Neuronal stem cell (in vitro differentiated cells): ENCODE data around the gene DIS3.
"Not testable (repeated sequence)": the region's sequence is repeated elsewhere in the genome, so short reads cannot be mapped to it uniquely, and the experiment has no call there.

Source experiments
- DNase-seq: peaks from one replicate; pipeline ENCODE4 v3.0.0-alpha.2; 2013; ENCODE audit warnings: low spot score
- H2AFZ ChIP-seq: one replicate; pipeline ENCODE4 v1.6.1; 2013; ENCODE audit warnings: mild to moderate bottlenecking, low read length, inconsistent platforms
- H2AK5ac ChIP-seq: 2 replicates; pipeline ENCODE4 v1.6.1; 2013; ENCODE audit warnings: low read depth, mild to moderate bottlenecking, inconsistent platforms, low read length, moderate library complexity, mixed read lengths
- H2BK120ac ChIP-seq: 2 replicates; pipeline ENCODE4 v1.6.1; 2013; ENCODE audit warnings: low read depth, mild to moderate bottlenecking, inconsistent platforms, low read length, moderate library complexity, mixed read lengths
- H2BK12ac ChIP-seq: one replicate; pipeline ENCODE4 v1.6.1; 2013; ENCODE audit warnings: low read length, inconsistent platforms
- H2BK15ac ChIP-seq: 2 replicates; pipeline ENCODE4 v1.6.1; 2013; ENCODE audit warnings: mild to moderate bottlenecking, low read length, inconsistent platforms, mixed read lengths
- H2BK5ac ChIP-seq: one replicate; pipeline ENCODE4 v1.6.1; 2013; ENCODE audit warnings: inconsistent platforms, mild to moderate bottlenecking, low read length, moderate library complexity
- H3K14ac ChIP-seq: one replicate; pipeline ENCODE4 v1.6.1; 2013; ENCODE audit warnings: low read length, inconsistent platforms
- H3K18ac ChIP-seq: 2 replicates; pipeline ENCODE4 v1.6.1; 2013; ENCODE audit warnings: low read length, inconsistent platforms
- H3K23ac ChIP-seq: 2 replicates; pipeline ENCODE4 v1.6.1; 2013; ENCODE audit warnings: low read depth, mild to moderate bottlenecking, mixed read lengths, low read length, inconsistent platforms; ENCODE audit not compliant: poor library complexity
- H3K27ac ChIP-seq: replicated peaks from 3 replicates; pipeline ENCODE4 v1.5.1; 2013; ENCODE audit warnings: low read length, inconsistent platforms
- H3K27me3 ChIP-seq, 3 experiments: 2 replicates each; pipeline ENCODE4 v1.6.1; 2013; ENCODE audit warnings: low read length in 3 of 3, mild to moderate bottlenecking in 2 of 3, inconsistent platforms in 1 of 3, low read depth in 1 of 3, mixed read lengths in 1 of 3, moderate library complexity in 1 of 3; ENCODE audit not compliant: control insufficient read depth in 3 of 3, insufficient read depth in 3 of 3
- H3K36me3 ChIP-seq, 2 donors: replicated peaks in 1 of 2; 2 replicates each; pipeline ENCODE4 v1.6.1; 2013; ENCODE audit warnings: low read length in 2 of 2; ENCODE audit not compliant: control insufficient read depth in 2 of 2, insufficient read depth in 2 of 2
- H3K4ac ChIP-seq: 2 replicates; pipeline ENCODE4 v1.6.1; 2013; ENCODE audit warnings: inconsistent platforms, mild to moderate bottlenecking, low read length, moderate library complexity
- H3K4me1 ChIP-seq, 2 donors: 1 replicate in 1 of 2; 2 replicates in 1 of 2; pipeline ENCODE4 v1.6.1; 2013; ENCODE audit warnings: low read length in 2 of 2, low read depth in 1 of 2; ENCODE audit not compliant: control insufficient read depth in 2 of 2, insufficient read depth in 1 of 2
- H3K4me2 ChIP-seq: one replicate; pipeline ENCODE4 v1.6.1; 2013; ENCODE audit warnings: mild to moderate bottlenecking, low read length, inconsistent platforms; ENCODE audit not compliant: insufficient read depth, poor library complexity, severe bottlenecking
- H3K4me3 ChIP-seq, 2 donors: 2 replicates each; pipeline ENCODE4 v1.5.1; 2013; ENCODE audit warnings: low read length in 2 of 2, mild to moderate bottlenecking in 2 of 2, inconsistent platforms in 1 of 2, moderate library complexity in 1 of 2
- H3K79me1 ChIP-seq: one replicate; pipeline ENCODE4 v1.6.1; 2013; ENCODE audit warnings: low read depth, mild to moderate bottlenecking, inconsistent platforms, low read length, moderate library complexity
- H3K9ac ChIP-seq: one replicate; pipeline ENCODE4 v1.6.1; 2013; ENCODE audit warnings: mild to moderate bottlenecking, low read depth, low read length, inconsistent platforms; ENCODE audit not compliant: poor library complexity
- H3K9me3 ChIP-seq, 2 donors: replicated peaks in 1 of 2; 2 replicates each; pipeline versions ENCODE3 to v1.6.1; 2013; ENCODE audit warnings: low read length in 2 of 2, mild to moderate bottlenecking in 2 of 2, inconsistent platforms in 1 of 2, low read depth in 1 of 2, mixed read lengths in 1 of 2, moderate library complexity in 1 of 2; ENCODE audit not compliant: control insufficient read depth in 2 of 2, insufficient read depth in 1 of 2
- H4K8ac ChIP-seq: one replicate; pipeline ENCODE4 v1.6.1; 2013; ENCODE audit warnings: low read depth, mild to moderate bottlenecking, inconsistent platforms, low read length, moderate library complexity
- H4K91ac ChIP-seq: one replicate; pipeline ENCODE4 v1.6.1; 2013; ENCODE audit warnings: low read length, low read depth, mild to moderate bottlenecking, inconsistent platforms; ENCODE audit not compliant: poor library complexity
- WGBS, 2 donors: extraction: QIAGEN DNeasy Blood & Tissue Kit; methylation state at CpG; one replicate each; pipeline ENCODE4 v1.1.7; 2013; ENCODE audit warnings: missing lambda C conversion rate in 2 of 2, mixed read lengths in 1 of 2; ENCODE audit not compliant: insufficient read length in 2 of 2, insufficient replicate concordance in 1 of 2; ENCODE audit errors: extremely low coverage in 2 of 2; 5-methylcytosine and 5-hydroxymethylcytosine counted together

Gene DIS3

GRCh38 chr13:72820156-72820897 is 38.6 kb upstream of the DIS3 start:
- H3K4ac ChIP-seq, result no peak overlapping the region
- H3K27me3 ChIP-seq, result no peaks in the 10 kb centered on the region
- H3K4me3 ChIP-seq, result no peak overlapping the region
- no peak overlapping the region for H4K8ac ChIP-seq
- DNase-seq, result no peak
- no peak overlapping the region for H3K14ac ChIP-seq
- no CpG with 5 or more reads among the region's 8 CpGs for WGBS, 2 donors
- H3K79me1 ChIP-seq, result no peaks in the 10 kb centered on the region
- H3K23ac ChIP-seq, result no peak overlapping the region
- no peak overlapping the region for H2AFZ ChIP-seq
- H3K27ac ChIP-seq, result no peak overlapping the region
- H3K4me2 ChIP-seq, result no peak overlapping the region
- no peak overlapping the region for H2AK5ac ChIP-seq
- H2BK15ac ChIP-seq, result no peak overlapping the region
- H2BK12ac ChIP-seq, result no peak overlapping the region
- H2BK120ac ChIP-seq, result no peak overlapping the region
- no peak overlapping the region for H3K18ac ChIP-seq
- no peaks in the 10 kb centered on the region for H3K9me3 ChIP-seq
- no peaks in the 10 kb centered on the region for H3K4me1 ChIP-seq
- H2BK5ac ChIP-seq, result no peak overlapping the region
- peaks cover under 1 to 73% of the 10 kb centered on the region in 2 donors for H3K36me3 ChIP-seq
- no peak overlapping the region for H3K9ac ChIP-seq
- H4K91ac ChIP-seq, result no peak overlapping the region

- no peak overlapping the region for H3K14ac ChIP-seq
- H3K27me3 ChIP-seq, result no peaks in the 10 kb centered on the region
- H3K18ac ChIP-seq, result no peak overlapping the region
- no peaks in the 10 kb centered on the region for H3K9me3 ChIP-seq
- no peaks in the 10 kb centered on the region for H3K79me1 ChIP-seq
- H4K8ac ChIP-seq, result no peak overlapping the region
- H2BK15ac ChIP-seq, result no peak overlapping the region
- H2AK5ac ChIP-seq, result no peak overlapping the region
- no peak overlapping the region for H4K91ac ChIP-seq
- H3K23ac ChIP-seq, result no peak overlapping the region
- no peak overlapping the region for H2BK12ac ChIP-seq
- H3K4me3 ChIP-seq, result no peak overlapping the region
- no peak overlapping the region for H2BK120ac ChIP-seq
- H2AFZ ChIP-seq, result no peak overlapping the region
- H3K4me2 ChIP-seq, result no peak overlapping the region
- peaks cover 0 to 63% of the 10 kb centered on the region in 2 donors for H3K36me3 ChIP-seq
- no peak overlapping the region for H2BK5ac ChIP-seq
- WGBS, 2 donors, result no CpG with 5 or more reads among the region's 1 CpG
- no peak overlapping the region for H3K4ac ChIP-seq
- peak; percentile 9 for DNase-seq
- H3K9ac ChIP-seq, result no peak overlapping the region
- no peak overlapping the region for H3K27ac ChIP-seq
- no peaks in the 10 kb centered on the region for H3K4me1 ChIP-seq
Observed at GRCh38 chr13:72808917-72809500, 27.3 kb upstream of the DIS3 start.

- not testable (repeated sequence) for H4K91ac ChIP-seq, H3K18ac ChIP-seq, DNase-seq, H2AFZ ChIP-seq, H3K23ac ChIP-seq, H3K4me1 ChIP-seq, H3K9ac ChIP-seq, H3K4me2 ChIP-seq, H2AK5ac ChIP-seq, H3K27me3 ChIP-seq, H3K79me1 ChIP-seq, H3K9me3 ChIP-seq, H2BK120ac ChIP-seq, H2BK12ac ChIP-seq, H3K4me3 ChIP-seq, H3K14ac ChIP-seq, H3K4ac ChIP-seq, H3K27ac ChIP-seq, H2BK5ac ChIP-seq, H4K8ac ChIP-seq, H2BK15ac ChIP-seq
- H3K36me3 ChIP-seq, result peaks cover 0 to 54% of the 10 kb centered on the region in 2 donors
- WGBS, 2 donors, result no CpG with 5 or more reads among the region's 1 CpG
Observed at GRCh38 chr13:72806514-72806913, 24.8 kb upstream of the DIS3 start.

GRCh38 chr13:72805676-72806346 is 24.1 kb upstream of the DIS3 start:
- Histone ChIP-seq H3K9ac (no peak overlapping the region), H3K18ac (no peak overlapping the region), H3K4me3 (no peak overlapping the region), H3K79me1 (no peaks in the 10 kb centered on the region), H4K8ac (no peak overlapping the region), H3K23ac (no peak overlapping the region), H3K27me3 (no peaks in the 10 kb centered on the region), H2AFZ (no peak overlapping the region), H2BK120ac (no peak overlapping the region), H3K9me3 (no peaks in the 10 kb centered on the region), H3K36me3 (peaks cover 0 to 61% of the 10 kb centered on the region in 2 donors), H2BK15ac (no peak overlapping the region), H3K4ac (no peak overlapping the region), H2BK12ac (no peak overlapping the region), H4K91ac (no peak overlapping the region), H3K4me2 (no peak overlapping the region), H2BK5ac (no peak overlapping the region), H2AK5ac (no peak overlapping the region), H3K14ac (no peak overlapping the region), H3K4me1 (no peaks in the 10 kb centered on the region), H3K27ac (no peak overlapping the region)
- no peak for DNase-seq
- no CpG with 5 or more reads among the region's 1 CpG for WGBS, 2 donors
